Nephron progenitor cell (in vitro differentiated cells): ENCODE results near the gene ACBD6.

Source experiments
- DNase-seq: peaks from one replicate; pipeline ENCODE4 v3.0.0; 2021
- H3K27ac Mint-ChIP-seq: 2 replicates; pipeline ENCODE4 v1.8.0; 2021; ENCODE audit warnings: mild to moderate bottlenecking, moderate library complexity, mixed read lengths
- H3K27me3 Mint-ChIP-seq: 2 replicates; pipeline ENCODE4 v1.8.0; 2021; ENCODE audit warnings: mild to moderate bottlenecking, low read depth, mixed read lengths; ENCODE audit not compliant: poor library complexity
- H3K36me3 Mint-ChIP-seq: 2 replicates; pipeline ENCODE4 v1.8.0; 2021; ENCODE audit warnings: low read depth, mixed read lengths
- H3K4me1 Mint-ChIP-seq: 2 replicates; pipeline ENCODE4 v1.8.0; 2021; ENCODE audit warnings: mixed read lengths
- H3K4me3 Mint-ChIP-seq: 2 replicates; pipeline ENCODE4 v1.8.0; 2021; ENCODE audit warnings: mild to moderate bottlenecking, moderate library complexity, mixed read lengths
- H3K9me3 Mint-ChIP-seq: 2 replicates; pipeline ENCODE4 v1.8.0; 2021; ENCODE audit warnings: mild to moderate bottlenecking, moderate library complexity, mixed read lengths
- TF ChIP-seq, protein P1 (sequence below): fragments of 200-600 bp; sonication (generic); IDR thresholded peaks from 2 replicates; pipeline ENCODE4 v1.5.0; 2021; ENCODE audit warnings: antibody characterized with exemption

The ACBD6 gene

DNA sequence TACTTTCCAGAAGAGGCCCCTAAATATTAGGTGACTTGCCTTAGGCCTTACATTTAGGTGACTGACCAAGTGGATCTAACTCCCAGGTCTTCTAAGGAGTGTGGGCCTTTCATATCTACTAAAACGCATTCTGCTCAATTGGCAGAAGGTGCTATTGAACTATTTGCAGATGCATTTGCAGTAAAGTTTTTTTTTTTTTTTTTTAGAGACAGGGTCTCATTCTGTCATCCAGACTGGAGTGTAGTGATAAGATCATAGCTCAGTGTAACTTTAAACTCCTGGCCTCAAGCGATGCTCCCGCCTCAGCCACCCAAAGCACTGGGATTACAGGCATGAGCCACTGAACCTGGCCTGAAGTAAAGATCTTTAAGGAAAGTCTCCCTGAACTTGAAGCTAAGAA lies 13.0 kb upstream of the ACBD6 start:
- Mint-ChIP-seq H3K36me3 (peaks cover 7% of the 10 kb centered on the region), H3K9me3 (peaks cover 16% of the 10 kb centered on the region), H3K4me1 (peaks cover 18% of the 10 kb centered on the region), H3K4me3 (no peak overlapping the region), H3K27ac (no peak overlapping the region), H3K27me3 (peaks cover 6% of the 10 kb centered on the region)
- DNase-seq = no peak
- TF ChIP-seq, protein P1, sequence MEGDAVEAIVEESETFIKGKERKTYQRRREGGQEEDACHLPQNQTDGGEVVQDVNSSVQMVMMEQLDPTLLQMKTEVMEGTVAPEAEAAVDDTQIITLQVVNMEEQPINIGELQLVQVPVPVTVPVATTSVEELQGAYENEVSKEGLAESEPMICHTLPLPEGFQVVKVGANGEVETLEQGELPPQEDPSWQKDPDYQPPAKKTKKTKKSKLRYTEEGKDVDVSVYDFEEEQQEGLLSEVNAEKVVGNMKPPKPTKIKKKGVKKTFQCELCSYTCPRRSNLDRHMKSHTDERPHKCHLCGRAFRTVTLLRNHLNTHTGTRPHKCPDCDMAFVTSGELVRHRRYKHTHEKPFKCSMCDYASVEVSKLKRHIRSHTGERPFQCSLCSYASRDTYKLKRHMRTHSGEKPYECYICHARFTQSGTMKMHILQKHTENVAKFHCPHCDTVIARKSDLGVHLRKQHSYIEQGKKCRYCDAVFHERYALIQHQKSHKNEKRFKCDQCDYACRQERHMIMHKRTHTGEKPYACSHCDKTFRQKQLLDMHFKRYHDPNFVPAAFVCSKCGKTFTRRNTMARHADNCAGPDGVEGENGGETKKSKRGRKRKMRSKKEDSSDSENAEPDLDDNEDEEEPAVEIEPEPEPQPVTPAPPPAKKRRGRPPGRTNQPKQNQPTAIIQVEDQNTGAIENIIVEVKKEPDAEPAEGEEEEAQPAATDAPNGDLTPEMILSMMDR = no peak

DNA sequence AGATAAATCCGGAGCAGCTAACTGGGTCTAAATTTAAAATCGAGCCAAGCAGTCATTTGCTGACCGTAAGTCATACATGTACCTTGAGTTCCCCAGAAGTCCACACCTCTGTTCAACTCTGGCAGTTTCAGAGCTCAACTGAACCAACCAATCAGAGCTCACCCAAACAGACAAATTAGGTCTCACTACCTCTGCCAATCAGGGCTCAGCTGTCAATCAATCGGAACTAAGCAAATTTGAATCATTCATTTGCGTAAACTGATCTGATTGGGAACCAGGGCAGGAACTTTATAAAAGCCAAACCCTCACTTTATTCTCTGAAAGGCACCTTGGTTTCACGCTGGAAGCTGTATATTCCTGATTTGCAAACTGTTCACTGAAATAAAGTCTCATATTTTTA lies 11.2 kb upstream of the ACBD6 start:
- Mint-ChIP-seq H3K9me3 (peaks cover 27% of the 10 kb centered on the region), H3K27me3 (no peaks in the 10 kb centered on the region), H3K27ac (no peak overlapping the region), H3K4me1 (peaks cover 9% of the 10 kb centered on the region), H3K36me3 (peaks cover 7% of the 10 kb centered on the region), H3K4me3 (no peak overlapping the region)
- no peak for DNase-seq
- TF ChIP-seq, protein P1 = no peak

DNA sequence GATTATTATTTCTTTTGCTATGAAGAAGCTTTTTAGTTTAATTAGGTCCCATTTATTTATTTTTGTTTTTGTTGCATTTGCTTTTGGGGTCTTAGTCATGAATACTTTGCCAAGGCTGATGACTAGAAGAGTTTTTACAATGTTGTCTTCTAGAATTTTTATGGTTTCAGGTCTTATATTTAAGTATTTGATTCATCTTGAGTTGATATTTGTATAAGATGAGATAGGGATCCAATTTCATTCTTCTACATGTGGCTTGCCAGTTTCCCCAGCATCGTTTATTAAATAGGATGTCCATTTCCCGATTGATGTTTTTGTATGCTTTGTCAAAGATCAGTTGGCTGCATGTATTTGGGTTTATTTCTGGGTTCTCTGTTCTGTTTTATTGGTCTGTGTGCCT lies 8.5 kb upstream of the ACBD6 start:
- Mint-ChIP-seq H3K27ac (no peak overlapping the region), H3K36me3 (peaks cover 7% of the 10 kb centered on the region), H3K4me1 (peaks cover 8% of the 10 kb centered on the region), H3K9me3 (peaks cover 36% of the 10 kb centered on the region), H3K27me3 (no peaks in the 10 kb centered on the region), H3K4me3 (no peak overlapping the region)
- TF ChIP-seq, protein P1 = no peak
- no peak for DNase-seq

DNA sequence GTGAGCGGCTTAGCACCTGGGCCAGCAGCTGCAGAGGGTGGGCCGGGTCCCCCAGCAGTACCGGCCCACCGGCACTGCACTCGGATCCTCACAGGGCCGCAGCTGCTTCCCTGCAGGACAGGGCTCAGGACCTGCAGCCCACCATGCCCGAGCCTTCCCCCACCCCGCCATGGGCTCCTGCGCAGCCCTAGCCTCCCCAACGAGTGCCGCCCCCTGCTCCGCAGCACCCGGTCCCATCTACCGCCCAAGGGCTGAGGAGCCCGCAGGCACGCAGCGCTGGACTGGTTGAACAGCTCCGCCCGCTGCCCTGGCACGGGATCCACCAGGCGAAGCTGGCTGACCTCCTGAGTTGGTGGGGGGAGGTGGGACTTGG lies 6.3 kb upstream of the ACBD6 start:
- no peak overlapping the region for H3K27ac Mint-ChIP-seq
- no peak overlapping the region for H3K4me3 Mint-ChIP-seq
- DNase-seq = no peak
- TF ChIP-seq, protein P1 = no peak
- no peaks in the 10 kb centered on the region for H3K27me3 Mint-ChIP-seq
- H3K4me1 Mint-ChIP-seq = no peaks in the 10 kb centered on the region
- H3K36me3 Mint-ChIP-seq = peaks cover 7% of the 10 kb centered on the region
- peaks cover 36% of the 10 kb centered on the region for H3K9me3 Mint-ChIP-seq

DNA sequence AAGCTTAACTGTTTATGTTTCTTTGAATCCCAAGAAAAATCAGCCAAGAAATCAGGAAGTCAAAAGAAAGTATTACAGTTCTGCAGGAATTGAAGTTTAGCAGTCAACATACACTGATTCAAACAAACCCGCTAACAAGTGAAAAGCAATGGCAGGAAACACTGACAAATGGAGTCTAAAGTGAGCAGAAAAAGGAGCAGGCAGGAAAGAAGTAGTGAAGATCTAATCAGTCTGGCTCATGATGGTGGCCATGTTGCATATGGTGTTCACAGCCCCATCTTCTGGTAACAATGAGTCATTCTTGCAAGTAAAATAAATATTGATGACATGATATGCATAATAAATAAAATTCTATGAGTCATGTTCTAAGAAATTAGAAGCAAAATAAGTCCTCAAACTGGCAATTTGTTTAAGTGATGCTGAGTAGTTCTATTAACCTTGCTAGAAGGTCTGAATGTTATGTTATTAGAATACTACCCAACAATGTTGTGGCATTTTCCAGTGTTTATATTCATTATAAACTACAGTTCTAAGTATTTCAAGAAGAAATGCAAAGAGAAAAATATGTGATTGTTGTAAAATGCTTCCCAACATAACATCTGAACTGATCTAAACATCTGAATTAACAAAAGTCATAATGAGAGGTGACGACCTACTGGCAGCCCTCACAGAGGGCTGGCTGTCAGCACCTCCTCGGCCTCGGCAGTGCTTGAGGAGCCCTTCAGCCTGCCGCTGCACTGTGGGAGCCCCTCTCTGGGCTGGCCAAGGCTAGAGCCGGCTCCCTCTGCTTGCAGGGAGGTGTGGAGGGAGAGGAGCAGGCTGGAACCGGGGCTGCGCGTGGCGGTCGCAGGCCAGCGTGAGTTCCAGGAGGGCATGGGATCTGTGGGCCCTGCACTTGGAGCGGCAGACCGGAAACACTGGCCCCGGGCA lies 5.7 kb upstream of the ACBD6 start:
- TF ChIP-seq, protein P1 = no peak
- peaks cover 7% of the 10 kb centered on the region for H3K36me3 Mint-ChIP-seq
- H3K27me3 Mint-ChIP-seq = no peaks in the 10 kb centered on the region

More for the DNA sequence above, 5.7 kb upstream of the ACBD6 start:
- Mint-ChIP-seq H3K27ac (no peak overlapping the region), H3K4me3 (no peak overlapping the region), H3K4me1 (peaks cover 5% of the 10 kb centered on the region), H3K9me3 (peaks cover 36% of the 10 kb centered on the region)
- DNase-seq = no peak
